Measurements from ENCODE around the gene POU2AF3. TPM values are rescaled to one million over a fixed set of nuclear protein-coding genes. Genes with fewer than 3 reads are reported as not detected.

The POU2AF3 gene
- polyA plus RNA-seq, 2 donors = 3.8 to 4.0 TPM

- Histone ChIP-seq H3K27ac (ENCODE audit: low read depth in 2 of 2, low read length in 1 of 2) (no peak overlapping the region), H3K4me1 (ENCODE audit: control insufficient read depth in 2 of 2, insufficient read depth in 2 of 2, low read length in 1 of 2) (peaks cover 7 to 9% of the 10 kb centered on the region in 2 donors), H3K27me3 (ENCODE audit: control insufficient read depth in 1 of 2, insufficient read depth in 2 of 2, low read length in 2 of 2) (no peaks in the 10 kb centered on the region)
These were observed 36.5 kb downstream of the POU2AF3 start for GRCh38 chr11:111334532-111335502.

GRCh38 chr11:111335549-111335948 is 37.2 kb downstream of the POU2AF3 start:
- 61 to 63% methylated on average over 6 of the region's 6 CpGs for WGBS, 2 donors
- peaks cover 3 to 7% of the 10 kb centered on the region in 2 donors for H3K4me1 ChIP-seq (ENCODE audit: control insufficient read depth in 2 of 2, insufficient read depth in 2 of 2, low read length in 1 of 2)

More at GRCh38 chr11:111334532-111335502, 36.5 kb downstream of the POU2AF3 start:
- Histone ChIP-seq H3K9me3 (ENCODE audit: control insufficient read depth in 2 of 2, insufficient read depth in 1 of 2, low read depth in 1 of 2, low read length in 1 of 2) (no peaks in the 10 kb centered on the region), H3K4me3 (ENCODE audit: low read depth in 1 of 2, low read length in 2 of 2) (no peak overlapping the region), H3K36me3 (ENCODE audit: control insufficient read depth in 2 of 2, insufficient read depth in 2 of 2, low read length in 1 of 2) (no peaks in the 10 kb centered on the region)
- 56 to 67% methylated on average over 9 of the region's 9 CpGs for WGBS, 2 donors

GRCh38 chr11:111336062-111336461 is 37.7 kb downstream of the POU2AF3 start:
- Histone ChIP-seq H3K27ac (ENCODE audit: low read depth in 2 of 2, low read length in 1 of 2) (no peak overlapping the region), H3K4me3 (ENCODE audit: low read depth in 1 of 2, low read length in 2 of 2) (no peak overlapping the region), H3K9me3 (ENCODE audit: control insufficient read depth in 2 of 2, insufficient read depth in 1 of 2, low read depth in 1 of 2, low read length in 1 of 2) (no peaks in the 10 kb centered on the region), H3K27me3 (ENCODE audit: control insufficient read depth in 1 of 2, insufficient read depth in 2 of 2, low read length in 2 of 2) (no peaks in the 10 kb centered on the region), H3K4me1 (ENCODE audit: control insufficient read depth in 2 of 2, insufficient read depth in 2 of 2, low read length in 1 of 2) (peaks cover 3 to 7% of the 10 kb centered on the region in 2 donors), H3K36me3 (ENCODE audit: control insufficient read depth in 2 of 2, insufficient read depth in 2 of 2, low read length in 1 of 2) (no peaks in the 10 kb centered on the region)
- WGBS, 2 donors = 85 to 90% methylated on average over 4 of the region's 4 CpGs

More at GRCh38 chr11:111335549-111335948, 37.2 kb downstream of the POU2AF3 start:
- Histone ChIP-seq H3K36me3 (ENCODE audit: control insufficient read depth in 2 of 2, insufficient read depth in 2 of 2, low read length in 1 of 2) (no peaks in the 10 kb centered on the region), H3K27ac (ENCODE audit: low read depth in 2 of 2, low read length in 1 of 2) (no peak overlapping the region), H3K4me3 (ENCODE audit: low read depth in 1 of 2, low read length in 2 of 2) (no peak overlapping the region), H3K27me3 (ENCODE audit: control insufficient read depth in 1 of 2, insufficient read depth in 2 of 2, low read length in 2 of 2) (no peaks in the 10 kb centered on the region), H3K9me3 (ENCODE audit: control insufficient read depth in 2 of 2, insufficient read depth in 1 of 2, low read depth in 1 of 2, low read length in 1 of 2) (no peaks in the 10 kb centered on the region)

- H3K4me3 ChIP-seq (ENCODE audit: low read depth in 1 of 2, low read length in 2 of 2) = no peak overlapping the region
- no peaks in the 10 kb centered on the region for H3K36me3 ChIP-seq (ENCODE audit: control insufficient read depth in 2 of 2, insufficient read depth in 2 of 2, low read length in 1 of 2)
- H3K27me3 ChIP-seq (ENCODE audit: control insufficient read depth in 1 of 2, insufficient read depth in 2 of 2, low read length in 2 of 2) = no peaks in the 10 kb centered on the region
- no peaks in the 10 kb centered on the region for H3K9me3 ChIP-seq (ENCODE audit: control insufficient read depth in 2 of 2, insufficient read depth in 1 of 2, low read depth in 1 of 2, low read length in 1 of 2)
- WGBS, 2 donors = 64 to 78% methylated on average over 2 of the region's 2 CpGs
- H3K27ac ChIP-seq (ENCODE audit: low read depth in 2 of 2, low read length in 1 of 2) = no peak overlapping the region
- H3K4me1 ChIP-seq (ENCODE audit: control insufficient read depth in 2 of 2, insufficient read depth in 2 of 2, low read length in 1 of 2) = peaks cover 2% of the 10 kb centered on the region in 2 donors
These were observed 38.4 kb downstream of the POU2AF3 start for GRCh38 chr11:111336582-111337256.

GRCh38 chr11:111339758-111340388 is 41.5 kb downstream of the POU2AF3 start:
- no peaks in the 10 kb centered on the region for H3K27me3 ChIP-seq (ENCODE audit: control insufficient read depth in 1 of 2, insufficient read depth in 2 of 2, low read length in 2 of 2)
- H3K4me1 ChIP-seq (ENCODE audit: control insufficient read depth in 2 of 2, insufficient read depth in 2 of 2, low read length in 1 of 2) = no peaks in the 10 kb centered on the region
- no peaks in the 10 kb centered on the region for H3K36me3 ChIP-seq (ENCODE audit: control insufficient read depth in 2 of 2, insufficient read depth in 2 of 2, low read length in 1 of 2)
- no peaks in the 10 kb centered on the region for H3K9me3 ChIP-seq (ENCODE audit: control insufficient read depth in 2 of 2, insufficient read depth in 1 of 2, low read depth in 1 of 2, low read length in 1 of 2)
- no peak overlapping the region for H3K27ac ChIP-seq (ENCODE audit: low read depth in 2 of 2, low read length in 1 of 2)
- no peak overlapping the region for H3K4me3 ChIP-seq (ENCODE audit: low read depth in 1 of 2, low read length in 2 of 2)

- Histone ChIP-seq H3K4me3 (ENCODE audit: low read depth in 1 of 2, low read length in 2 of 2) (no peak overlapping the region), H3K4me1 (ENCODE audit: control insufficient read depth in 2 of 2, insufficient read depth in 2 of 2, low read length in 1 of 2) (no peaks in the 10 kb centered on the region), H3K27me3 (ENCODE audit: control insufficient read depth in 1 of 2, insufficient read depth in 2 of 2, low read length in 2 of 2) (no peaks in the 10 kb centered on the region), H3K9me3 (ENCODE audit: control insufficient read depth in 2 of 2, insufficient read depth in 1 of 2, low read depth in 1 of 2, low read length in 1 of 2) (no peaks in the 10 kb centered on the region), H3K27ac (ENCODE audit: low read depth in 2 of 2, low read length in 1 of 2) (no peak overlapping the region), H3K36me3 (ENCODE audit: control insufficient read depth in 2 of 2, insufficient read depth in 2 of 2, low read length in 1 of 2) (no peaks in the 10 kb centered on the region)
- 69 to 82% methylated on average over 3 of the region's 3 CpGs for WGBS, 2 donors
These were observed 44.0 kb downstream of the POU2AF3 start for GRCh38 chr11:111342329-111342728.

GRCh38 chr11:111344032-111344431 is 45.7 kb downstream of the POU2AF3 start:
- Histone ChIP-seq H3K4me3 (ENCODE audit: low read depth in 1 of 2, low read length in 2 of 2) (no peak overlapping the region), H3K27ac (ENCODE audit: low read depth in 2 of 2, low read length in 1 of 2) (no peak overlapping the region), H3K36me3 (ENCODE audit: control insufficient read depth in 2 of 2, insufficient read depth in 2 of 2, low read length in 1 of 2) (no peaks in the 10 kb centered on the region), H3K9me3 (ENCODE audit: control insufficient read depth in 2 of 2, insufficient read depth in 1 of 2, low read depth in 1 of 2, low read length in 1 of 2) (no peaks in the 10 kb centered on the region), H3K27me3 (ENCODE audit: control insufficient read depth in 1 of 2, insufficient read depth in 2 of 2, low read length in 2 of 2) (no peaks in the 10 kb centered on the region), H3K4me1 (ENCODE audit: control insufficient read depth in 2 of 2, insufficient read depth in 2 of 2, low read length in 1 of 2) (no peaks in the 10 kb centered on the region)
- WGBS, 2 donors = 53 to 60% methylated on average over 3 of the region's 3 CpGs

DNA sequence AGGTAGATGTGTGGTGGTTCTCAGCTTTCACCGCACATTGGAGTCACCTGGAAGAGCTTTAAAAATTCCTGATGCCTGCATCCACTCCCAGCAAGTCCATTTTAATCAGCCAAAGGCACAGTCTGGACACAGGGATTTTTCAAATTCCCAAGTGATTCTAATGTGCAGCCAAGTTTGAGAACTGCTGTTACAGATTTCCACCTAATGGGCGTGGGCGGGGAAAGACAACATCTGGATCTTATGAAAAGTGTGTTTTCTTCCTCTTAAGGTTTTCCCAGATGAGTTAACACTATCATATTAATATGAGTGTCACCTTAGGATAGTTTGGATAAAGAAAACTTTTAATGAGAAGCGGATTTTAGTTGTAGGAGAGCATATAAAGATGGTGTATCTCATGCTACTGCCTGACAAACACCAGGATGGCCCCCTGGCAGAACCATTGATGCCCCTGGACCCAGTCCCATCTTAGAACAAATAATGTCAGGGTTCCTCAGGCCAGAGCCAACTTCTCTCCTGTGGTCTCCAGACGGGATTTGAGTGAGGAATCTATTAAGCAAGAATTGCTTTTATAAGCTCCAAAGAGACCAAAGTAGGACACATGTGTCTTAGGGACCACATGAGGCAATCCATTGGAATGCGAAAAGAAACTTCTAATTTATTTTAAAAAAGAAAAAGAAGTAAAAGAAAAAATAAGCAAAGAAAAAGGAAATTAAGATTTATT is 48.8 kb downstream of the POU2AF3 start:
- H3K27me3 ChIP-seq (ENCODE audit: control insufficient read depth in 1 of 2, insufficient read depth in 2 of 2, low read length in 2 of 2) = no peaks in the 10 kb centered on the region
- H3K4me1 ChIP-seq (ENCODE audit: control insufficient read depth in 2 of 2, insufficient read depth in 2 of 2, low read length in 1 of 2) = no peaks in the 10 kb centered on the region
- H3K27ac ChIP-seq (ENCODE audit: low read depth in 2 of 2, low read length in 1 of 2) = no peak overlapping the region
- H3K9me3 ChIP-seq (ENCODE audit: control insufficient read depth in 2 of 2, insufficient read depth in 1 of 2, low read depth in 1 of 2, low read length in 1 of 2) = no peaks in the 10 kb centered on the region
- WGBS, 2 donors = 81 to 83% methylated on average over 6 of the region's 6 CpGs
- H3K4me3 ChIP-seq (ENCODE audit: low read depth in 1 of 2, low read length in 2 of 2) = no peak overlapping the region
- H3K36me3 ChIP-seq (ENCODE audit: control insufficient read depth in 2 of 2, insufficient read depth in 2 of 2, low read length in 1 of 2) = no peaks in the 10 kb centered on the region

GRCh38 chr11:111347723-111348115 is 49.4 kb downstream of the POU2AF3 start:
- Histone ChIP-seq H3K27me3 (ENCODE audit: control insufficient read depth in 1 of 2, insufficient read depth in 2 of 2, low read length in 2 of 2) (no peaks in the 10 kb centered on the region), H3K4me1 (ENCODE audit: control insufficient read depth in 2 of 2, insufficient read depth in 2 of 2, low read length in 1 of 2) (no peaks in the 10 kb centered on the region), H3K27ac (ENCODE audit: low read depth in 2 of 2, low read length in 1 of 2) (no peak overlapping the region), H3K4me3 (ENCODE audit: low read depth in 1 of 2, low read length in 2 of 2) (no peak overlapping the region), H3K9me3 (ENCODE audit: control insufficient read depth in 2 of 2, insufficient read depth in 1 of 2, low read depth in 1 of 2, low read length in 1 of 2) (no peaks in the 10 kb centered on the region), H3K36me3 (ENCODE audit: control insufficient read depth in 2 of 2, insufficient read depth in 2 of 2, low read length in 1 of 2) (no peaks in the 10 kb centered on the region)
- WGBS, 2 donors = 78 to 82% methylated on average over 3 of the region's 3 CpGs

Data from esophagus (tissue), 2 donors.